ENCODE data around the gene SYNDIG1.

DNA sequence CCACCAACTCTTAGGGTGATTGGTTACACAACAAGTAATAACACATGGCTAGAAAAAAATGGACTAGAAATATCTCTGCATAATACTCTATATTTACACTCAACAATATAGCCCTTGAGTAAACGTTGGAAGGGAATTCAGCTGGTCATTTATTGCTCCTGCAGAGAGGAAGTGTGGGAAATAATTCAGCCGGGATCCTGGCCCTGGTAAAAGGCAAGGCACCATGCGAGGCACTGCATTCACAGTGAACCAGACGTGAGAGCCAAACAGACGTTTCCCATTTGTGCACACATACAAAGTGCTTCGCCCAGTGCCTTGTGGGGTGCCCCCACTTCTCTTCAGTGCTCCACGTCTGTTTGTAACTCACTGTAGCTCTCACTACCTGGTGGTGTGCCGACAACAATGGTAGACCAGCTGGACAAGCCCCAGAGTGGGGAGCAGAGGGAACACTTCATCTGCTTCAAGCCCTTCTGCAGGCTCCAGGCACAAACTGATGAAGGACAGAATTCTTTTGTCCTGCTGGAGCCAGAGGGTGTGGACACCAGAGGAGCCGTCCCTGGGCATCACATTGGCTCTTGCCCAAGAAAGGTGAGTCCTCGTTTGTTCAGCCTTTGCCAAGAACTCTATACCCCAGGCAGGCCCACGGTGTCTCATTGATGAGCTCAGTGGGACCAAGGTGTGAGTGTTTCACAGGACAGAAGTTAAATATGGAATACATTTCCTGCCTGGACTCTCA lies 18.8 kb downstream of the SYNDIG1 start:
- TF ChIP-seq, protein P1, sequence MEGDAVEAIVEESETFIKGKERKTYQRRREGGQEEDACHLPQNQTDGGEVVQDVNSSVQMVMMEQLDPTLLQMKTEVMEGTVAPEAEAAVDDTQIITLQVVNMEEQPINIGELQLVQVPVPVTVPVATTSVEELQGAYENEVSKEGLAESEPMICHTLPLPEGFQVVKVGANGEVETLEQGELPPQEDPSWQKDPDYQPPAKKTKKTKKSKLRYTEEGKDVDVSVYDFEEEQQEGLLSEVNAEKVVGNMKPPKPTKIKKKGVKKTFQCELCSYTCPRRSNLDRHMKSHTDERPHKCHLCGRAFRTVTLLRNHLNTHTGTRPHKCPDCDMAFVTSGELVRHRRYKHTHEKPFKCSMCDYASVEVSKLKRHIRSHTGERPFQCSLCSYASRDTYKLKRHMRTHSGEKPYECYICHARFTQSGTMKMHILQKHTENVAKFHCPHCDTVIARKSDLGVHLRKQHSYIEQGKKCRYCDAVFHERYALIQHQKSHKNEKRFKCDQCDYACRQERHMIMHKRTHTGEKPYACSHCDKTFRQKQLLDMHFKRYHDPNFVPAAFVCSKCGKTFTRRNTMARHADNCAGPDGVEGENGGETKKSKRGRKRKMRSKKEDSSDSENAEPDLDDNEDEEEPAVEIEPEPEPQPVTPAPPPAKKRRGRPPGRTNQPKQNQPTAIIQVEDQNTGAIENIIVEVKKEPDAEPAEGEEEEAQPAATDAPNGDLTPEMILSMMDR (IDR thresholded peaks at IDR 0.05; ENCODE audit: insufficient read depth, low read depth, low read length), result no peak
- no peak for TF ChIP-seq EZH2 (IDR thresholded peaks at IDR 0.05; ENCODE audit: insufficient read depth, low read length)

All from astrocyte (in vitro differentiated cells and primary cell).